Measurements from ENCODE around the gene EIF3F. TPM values are rescaled to one million over a fixed set of nuclear protein-coding genes. Genes with fewer than 3 reads are reported as not detected.

Gene EIF3F
- total and polyA plus RNA-seq, 2 of the 4 experiments (the other 2 are of a cell fraction) = 279 to 306 TPM

DNA sequence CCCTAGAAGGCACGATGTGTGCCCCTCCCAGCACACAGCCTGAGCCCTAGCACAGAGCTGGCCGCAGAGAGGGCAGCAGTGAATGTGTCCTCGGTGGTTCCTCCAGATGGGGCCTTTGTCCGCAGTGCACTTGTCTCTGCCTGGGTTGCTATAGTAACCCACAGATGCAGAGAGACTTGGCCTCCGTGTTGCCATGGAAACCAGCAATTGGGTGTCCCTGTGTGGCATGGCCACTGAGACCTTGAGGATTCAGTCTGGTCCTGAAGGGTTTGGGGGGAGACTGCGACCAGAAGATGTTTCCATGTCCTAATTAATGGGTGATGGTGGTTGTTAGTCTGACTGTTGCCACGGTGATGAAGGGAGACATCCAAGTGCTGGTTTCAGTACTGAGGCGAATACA lies 51.3 kb downstream of the EIF3F start:
- no peaks in the 10 kb centered on the region for H4K20me1 ChIP-seq (ENCODE audit: insufficient read depth, low read length)
- H2BK15ac ChIP-seq (ENCODE audit: low read depth, low read length) = no peak overlapping the region
- CTCF ChIA-PET = no interaction called here
- 73% methylated on average over 3 of the region's 8 CpGs; no CpG with 5 or more reads in 1 of the 2 experiments for WGBS, 2 experiments (ENCODE audit: extremely low coverage in 2 of 2, insufficient read length in 1 of 2)
- POLR2A ChIA-PET (ENCODE audit: unreplicated experiment) = no interaction called here
- dilution Hi-C loops (cut with HindIII; ENCODE audit: low sequenced_read_pairs, unreplicated experiment) = no loop called here
- no peak overlapping the region for H3K4ac ChIP-seq (ENCODE audit: low read depth, low read length)
- no peak overlapping the region for H3K14ac ChIP-seq (replicated peaks; ENCODE audit: low read depth, low read length)
- no TSS peak for BruUV-seq (replicated peaks)
- H3K4me3 ChIP-seq (ENCODE audit: insufficient read depth, low read depth, low read length) = no peak overlapping the region
- H2AFZ ChIP-seq (replicated peaks; ENCODE audit: low read length, poor library complexity) = no peak overlapping the region
- TF ChIP-seq USF2 (IDR thresholded peaks at IDR 0.05; ENCODE audit: low read depth, low read length) (no peak), RCOR1 (IDR thresholded peaks at IDR 0.05; ENCODE audit: insufficient replicate concordance, low read length) (no peak), CTCF (conservative IDR thresholded peaks at IDR 0.05; ENCODE audit: low read depth, low read length) (no peak), CEBPB (IDR thresholded peaks at IDR 0.05; ENCODE audit: low read depth, low read length) (no peak), SMC3 (IDR thresholded peaks at IDR 0.05; ENCODE audit: low read depth, low read length) (no peak), MAZ (IDR thresholded peaks at IDR 0.05; ENCODE audit: borderline replicate concordance, low read depth, low read length) (no peak), CHD1 (IDR thresholded peaks at IDR 0.05; ENCODE audit: low read depth, low read length) (no peak), RAD21 (IDR thresholded peaks at IDR 0.05; ENCODE audit: low read length) (no peak), POLR2A (IDR thresholded peaks at IDR 0.05; ENCODE audit: low read depth, low read length) (no peak), MXI1 (IDR thresholded peaks at IDR 0.05; ENCODE audit: borderline replicate concordance, low read depth, low read length) (no peak), RFX5 (IDR thresholded peaks at IDR 0.05; ENCODE audit: low read depth, low read length) (no peak), FOS (IDR thresholded peaks at IDR 0.05; ENCODE audit: low read depth, low read length) (no peak), NFE2L2 (IDR thresholded peaks at IDR 0.05; ENCODE audit: low read depth, low read length) (no peak), MAFK (IDR thresholded peaks at IDR 0.05; ENCODE audit: low read depth, low read length) (no peak)
- TF ChIP-seq, protein P1, sequence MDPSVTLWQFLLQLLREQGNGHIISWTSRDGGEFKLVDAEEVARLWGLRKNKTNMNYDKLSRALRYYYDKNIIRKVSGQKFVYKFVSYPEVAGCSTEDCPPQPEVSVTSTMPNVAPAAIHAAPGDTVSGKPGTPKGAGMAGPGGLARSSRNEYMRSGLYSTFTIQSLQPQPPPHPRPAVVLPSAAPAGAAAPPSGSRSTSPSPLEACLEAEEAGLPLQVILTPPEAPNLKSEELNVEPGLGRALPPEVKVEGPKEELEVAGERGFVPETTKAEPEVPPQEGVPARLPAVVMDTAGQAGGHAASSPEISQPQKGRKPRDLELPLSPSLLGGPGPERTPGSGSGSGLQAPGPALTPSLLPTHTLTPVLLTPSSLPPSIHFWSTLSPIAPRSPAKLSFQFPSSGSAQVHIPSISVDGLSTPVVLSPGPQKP (IDR thresholded peaks at IDR 0.05; ENCODE audit: borderline replicate concordance, low read depth, low read length) = no peak
- no peak overlapping the region for H2BK20ac ChIP-seq (ENCODE audit: low read depth, low read length)
- no peak overlapping the region for H3K4me2 ChIP-seq (ENCODE audit: low read depth, low read length)
- H3K36me3 ChIP-seq (ENCODE audit: control insufficient read depth, insufficient read depth, low read length) = no peaks in the 10 kb centered on the region
- no peak overlapping the region for H3K23ac ChIP-seq (ENCODE audit: low read depth, low read length)
- in situ Hi-C loops (cut with MboI; ENCODE audit: low sequenced_read_pairs) = loop anchor here (10.0 kb wide), 1 partner anchor 56 kb away; no protein-coding TSS in a partner anchor
- no peak overlapping the region for H4K91ac ChIP-seq (ENCODE audit: insufficient read depth, low read depth, low read length)
- no peak overlapping the region for H2BK5ac ChIP-seq (ENCODE audit: low read depth, low read length, poor library complexity, severe bottlenecking)
- no peak overlapping the region for H2AK5ac ChIP-seq (ENCODE audit: low read depth, low read length)
- H3K18ac ChIP-seq (ENCODE audit: low read depth, low read length) = no peak overlapping the region
- DNase-seq (no peak), ATAC-seq (ENCODE audit: low read depth) (no peak)
- H2BK120ac ChIP-seq (ENCODE audit: low read depth, low read length) = no peak overlapping the region
- H3K27ac ChIP-seq (ENCODE audit: insufficient read depth, low read length) = no peak overlapping the region
- H3K27me3 ChIP-seq (ENCODE audit: control insufficient read depth, insufficient read depth, low read length) = peaks cover 6% of the 10 kb centered on the region; the same call in 1 of the 2 replicates
- no peaks in the 10 kb centered on the region for H3K9me3 ChIP-seq (ENCODE audit: control insufficient read depth, insufficient read depth, low read length)
- H4K8ac ChIP-seq (ENCODE audit: low read depth in 2 of 2, low read length in 2 of 2) = no peak overlapping the region
- no peak overlapping the region for H2AK9ac ChIP-seq (replicated peaks; ENCODE audit: low read depth, low read length, poor library complexity)
- no peak overlapping the region for H4K5ac ChIP-seq (ENCODE audit: low read depth, low read length)
- intact Hi-C loops (cut with micrococcal nuclease) = no loop called here
- no peak overlapping the region for H3K56ac ChIP-seq (ENCODE audit: extremely low read depth, insufficient read depth, low read length)
- no peak overlapping the region for H3K9ac ChIP-seq (ENCODE audit: low read depth, low read length)
- H3K79me1 ChIP-seq (ENCODE audit: low read depth in 1 of 2, low read length in 2 of 2) = no peaks in the 10 kb centered on the region
- no peaks in the 10 kb centered on the region for H3K4me1 ChIP-seq (ENCODE audit: control insufficient read depth, insufficient read depth, low read length)
- no peaks in the 10 kb centered on the region for H3K9me1 ChIP-seq (ENCODE audit: insufficient read depth, low read length)
